ENCODE measurements around the gene NFATC2.

Gene NFATC2

DNA sequence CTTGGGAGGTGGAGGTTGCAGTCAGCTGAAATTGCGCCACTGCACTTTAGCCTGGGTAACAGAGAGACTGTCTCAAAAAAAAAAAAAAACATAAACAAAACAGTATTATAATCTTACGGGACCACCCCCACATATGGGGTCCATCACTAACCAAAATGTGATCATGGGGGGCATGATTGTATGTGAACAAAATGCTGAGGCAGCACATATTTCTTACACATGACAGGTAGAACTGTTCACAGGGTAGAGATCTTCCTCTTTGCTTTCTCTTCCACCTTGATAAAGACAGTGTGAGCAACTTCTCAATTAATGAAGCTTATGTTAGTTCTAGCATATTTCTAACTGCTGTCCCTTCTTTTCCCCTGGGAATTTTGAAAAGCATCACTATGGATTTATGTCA lies 24.7 kb downstream of the NFATC2 start:
- H3K27ac ChIP-seq (ENCODE audit: insufficient read depth, low read depth, low read length, poor library complexity, severe bottlenecking), result no peak overlapping the region
- H3K36me3 ChIP-seq (ENCODE audit: control insufficient read depth, insufficient read depth, low read length), result no peaks in the 10 kb centered on the region
- H3K9me3 ChIP-seq (ENCODE audit: control insufficient read depth, low read length), result no peaks in the 10 kb centered on the region
- H3K4me3 ChIP-seq (ENCODE audit: insufficient read depth, low read depth, low read length), result no peak overlapping the region
- no peaks in the 10 kb centered on the region for H3K27me3 ChIP-seq (ENCODE audit: control insufficient read depth, insufficient read depth, low read length, poor library complexity, severe bottlenecking)
- 89 to 100% methylated on average over 1 to 2 of the region's 2 CpGs for WGBS, 2 experiments
- no peaks in the 10 kb centered on the region for H3K4me1 ChIP-seq (ENCODE audit: control insufficient read depth, insufficient read depth, low read length)

DNA sequence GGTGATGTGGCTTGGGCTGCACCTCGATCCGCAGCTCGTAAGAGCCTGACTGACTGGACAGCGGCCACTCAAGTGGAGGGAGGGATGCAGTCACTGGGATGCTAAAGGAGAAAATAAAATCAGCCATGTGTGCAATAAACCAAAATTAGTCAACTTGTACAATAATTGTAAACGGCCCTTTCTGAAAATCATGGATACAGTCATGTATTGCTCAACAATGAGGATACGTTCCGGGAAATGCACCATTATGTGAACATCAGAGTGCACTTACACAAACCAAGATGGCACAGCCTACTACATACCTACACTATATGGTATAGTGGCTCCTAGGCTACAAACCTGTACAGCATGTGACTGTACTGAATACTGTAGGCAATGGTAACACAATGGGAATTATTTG lies 25.7 kb downstream of the NFATC2 start:
- Histone ChIP-seq H3K9me3 (ENCODE audit: control insufficient read depth, low read length) (no peaks in the 10 kb centered on the region), H3K4me1 (ENCODE audit: control insufficient read depth, insufficient read depth, low read length) (no peaks in the 10 kb centered on the region), H3K27me3 (ENCODE audit: control insufficient read depth, insufficient read depth, low read length, poor library complexity, severe bottlenecking) (no peaks in the 10 kb centered on the region), H3K4me3 (ENCODE audit: insufficient read depth, low read depth, low read length) (no peak overlapping the region), H3K27ac (ENCODE audit: insufficient read depth, low read depth, low read length, poor library complexity, severe bottlenecking) (no peak overlapping the region), H3K36me3 (ENCODE audit: control insufficient read depth, insufficient read depth, low read length) (no peaks in the 10 kb centered on the region)
- 89 to 91% methylated on average over 7 of the region's 7 CpGs for WGBS, 2 experiments

DNA sequence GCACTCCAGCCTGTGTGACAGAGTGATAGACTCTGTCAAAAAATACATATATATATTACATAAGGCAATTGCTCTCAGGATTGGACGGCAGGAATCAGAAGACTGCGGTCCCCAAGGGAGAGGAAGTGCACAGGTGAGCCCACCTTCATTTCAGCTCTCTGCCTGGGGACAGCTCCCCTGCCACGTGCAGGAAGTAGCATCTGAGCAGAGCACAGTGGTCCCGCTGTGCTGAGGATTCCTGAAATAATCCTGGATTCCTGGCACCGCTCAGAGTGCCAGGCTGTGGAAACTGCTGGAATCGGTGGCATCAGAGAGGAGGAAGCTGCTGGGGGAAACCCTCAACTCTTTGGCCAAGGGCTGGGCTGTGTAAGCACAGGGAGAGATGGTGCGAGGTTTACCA lies 27.7 kb downstream of the NFATC2 start:
- 84% methylated on average over 7 of the region's 7 CpGs for WGBS, 2 experiments
- Histone ChIP-seq H3K4me3 (ENCODE audit: insufficient read depth, low read depth, low read length) (no peak overlapping the region), H3K36me3 (ENCODE audit: control insufficient read depth, insufficient read depth, low read length) (no peaks in the 10 kb centered on the region), H3K4me1 (ENCODE audit: control insufficient read depth, insufficient read depth, low read length) (no peaks in the 10 kb centered on the region), H3K27me3 (ENCODE audit: control insufficient read depth, insufficient read depth, low read length, poor library complexity, severe bottlenecking) (no peaks in the 10 kb centered on the region), H3K9me3 (ENCODE audit: control insufficient read depth, low read length) (no peaks in the 10 kb centered on the region), H3K27ac (ENCODE audit: insufficient read depth, low read depth, low read length, poor library complexity, severe bottlenecking) (no peak overlapping the region)

DNA sequence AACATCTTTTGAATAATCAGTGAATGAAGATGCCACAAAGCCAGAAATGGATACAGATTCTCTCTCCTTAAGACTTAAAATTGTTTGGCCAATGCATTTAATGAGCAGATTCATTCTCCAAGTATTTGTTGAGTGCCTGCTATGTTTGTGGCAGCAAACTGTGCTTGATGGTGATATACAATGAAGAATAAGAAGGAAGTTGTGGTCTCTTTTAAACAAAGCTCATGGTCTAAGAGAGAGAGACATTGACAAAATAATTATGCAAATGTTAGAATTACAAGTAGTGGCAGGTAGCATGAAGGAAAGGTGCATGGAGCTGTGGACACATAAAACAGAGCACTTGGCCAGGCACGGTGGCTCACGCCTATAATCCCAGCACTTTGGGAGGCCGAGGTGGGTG lies 28.3 kb downstream of the NFATC2 start:
- Histone ChIP-seq H3K27ac (ENCODE audit: insufficient read depth, low read depth, low read length, poor library complexity, severe bottlenecking) (no peak overlapping the region), H3K27me3 (ENCODE audit: control insufficient read depth, insufficient read depth, low read length, poor library complexity, severe bottlenecking) (no peaks in the 10 kb centered on the region), H3K4me3 (ENCODE audit: insufficient read depth, low read depth, low read length) (no peak overlapping the region), H3K9me3 (ENCODE audit: control insufficient read depth, low read length) (no peaks in the 10 kb centered on the region), H3K36me3 (ENCODE audit: control insufficient read depth, insufficient read depth, low read length) (no peaks in the 10 kb centered on the region), H3K4me1 (ENCODE audit: control insufficient read depth, insufficient read depth, low read length) (no peaks in the 10 kb centered on the region)
- 95 to 100% methylated on average over 3 of the region's 3 CpGs for WGBS, 2 experiments

DNA sequence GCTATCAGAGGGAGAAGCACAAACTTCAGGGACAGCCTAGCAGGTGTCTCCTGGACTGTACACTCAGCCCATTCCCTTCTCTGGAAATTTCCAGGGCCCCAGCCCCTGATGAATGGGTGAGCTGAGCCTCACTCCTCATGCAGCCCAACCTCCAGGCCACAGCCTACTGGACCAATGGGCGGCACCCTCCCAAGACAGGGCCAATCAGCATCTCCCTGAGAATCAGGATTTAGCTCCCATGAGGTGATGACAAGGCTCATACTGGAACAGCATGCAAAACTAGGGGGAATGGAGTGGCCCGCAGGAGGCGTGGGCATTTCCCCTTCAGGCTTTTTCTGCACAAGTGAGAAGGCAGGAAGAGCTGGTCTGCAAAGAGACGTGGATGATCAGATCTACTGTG lies 29.0 kb downstream of the NFATC2 start:
- 92 to 96% methylated on average over 4 of the region's 4 CpGs for WGBS, 2 experiments
- no peaks in the 10 kb centered on the region for H3K4me1 ChIP-seq (ENCODE audit: control insufficient read depth, insufficient read depth, low read length)
- H3K4me3 ChIP-seq (ENCODE audit: insufficient read depth, low read depth, low read length), result no peak overlapping the region
- no peaks in the 10 kb centered on the region for H3K36me3 ChIP-seq (ENCODE audit: control insufficient read depth, insufficient read depth, low read length)
- no peaks in the 10 kb centered on the region for H3K27me3 ChIP-seq (ENCODE audit: control insufficient read depth, insufficient read depth, low read length, poor library complexity, severe bottlenecking)
- H3K9me3 ChIP-seq (ENCODE audit: control insufficient read depth, low read length), result no peaks in the 10 kb centered on the region
- H3K27ac ChIP-seq (ENCODE audit: insufficient read depth, low read depth, low read length, poor library complexity, severe bottlenecking), result no peak overlapping the region

DNA sequence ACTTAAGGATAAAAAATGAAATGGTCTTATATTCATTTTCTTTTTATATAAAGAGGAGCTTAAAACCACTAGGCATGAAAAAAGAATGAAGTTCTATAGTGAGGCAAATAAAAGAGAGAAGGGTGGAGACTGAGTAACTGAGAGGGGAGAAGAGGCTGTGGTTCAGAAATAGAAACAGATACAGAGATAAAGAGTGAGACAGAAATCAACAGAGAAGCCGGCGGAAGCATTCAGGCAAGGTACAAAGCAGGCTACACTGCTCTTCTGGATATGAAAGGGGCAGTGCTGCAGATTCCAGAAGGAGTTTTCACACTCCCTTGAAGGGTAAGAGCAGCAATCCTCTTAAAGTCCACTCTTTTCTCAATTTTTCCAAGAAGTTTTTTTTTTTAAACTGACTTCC lies 29.9 kb downstream of the NFATC2 start:
- H3K4me3 ChIP-seq (ENCODE audit: insufficient read depth, low read depth, low read length), result no peak overlapping the region
- no peak overlapping the region for H3K27ac ChIP-seq (ENCODE audit: insufficient read depth, low read depth, low read length, poor library complexity, severe bottlenecking)
- H3K9me3 ChIP-seq (ENCODE audit: control insufficient read depth, low read length), result no peaks in the 10 kb centered on the region
- WGBS, 2 experiments, result 93% methylated on average over 2 of the region's 2 CpGs
- no peaks in the 10 kb centered on the region for H3K27me3 ChIP-seq (ENCODE audit: control insufficient read depth, insufficient read depth, low read length, poor library complexity, severe bottlenecking)
- no peaks in the 10 kb centered on the region for H3K4me1 ChIP-seq (ENCODE audit: control insufficient read depth, insufficient read depth, low read length)
- no peaks in the 10 kb centered on the region for H3K36me3 ChIP-seq (ENCODE audit: control insufficient read depth, insufficient read depth, low read length)

DNA sequence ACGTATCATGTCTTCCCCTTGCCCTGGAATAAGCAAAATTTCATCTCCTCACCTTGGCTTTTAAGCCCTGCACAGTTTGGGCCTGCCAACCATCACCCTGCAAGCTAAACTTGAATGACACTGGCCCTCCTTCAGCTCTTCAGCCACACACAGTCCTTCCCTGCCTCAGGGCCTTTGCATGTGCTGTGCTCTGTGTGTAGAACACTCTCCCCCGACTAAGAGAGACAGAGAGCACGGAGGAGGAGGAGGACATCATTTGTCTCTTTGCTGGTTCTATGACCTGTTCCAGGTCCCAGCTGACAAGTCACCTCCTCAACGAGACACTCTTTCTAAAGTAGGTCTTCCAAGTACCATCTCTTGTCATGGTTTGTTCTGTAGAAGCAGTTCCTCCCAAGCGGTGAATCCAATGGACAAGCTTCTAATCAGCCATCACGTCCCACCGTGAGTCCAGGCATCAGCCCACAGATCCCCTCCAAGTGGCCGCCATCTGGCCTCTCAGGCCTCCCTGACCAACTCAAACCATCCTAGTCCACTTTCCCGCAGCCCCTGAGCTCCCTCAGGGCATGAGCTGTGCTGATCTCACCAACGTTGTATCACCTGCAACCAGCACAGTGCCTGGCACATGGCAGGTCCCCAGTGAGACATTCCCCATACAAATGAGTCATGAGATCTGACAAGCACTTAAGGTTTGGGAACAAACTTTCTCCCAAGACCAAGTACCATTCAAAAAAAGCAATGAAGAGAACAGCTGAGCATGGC lies 30.5 kb downstream of the NFATC2 start:
- WGBS, 2 experiments, result 92 to 97% methylated on average over 10 of the region's 10 CpGs
- Histone ChIP-seq H3K4me3 (ENCODE audit: insufficient read depth, low read depth, low read length) (no peak overlapping the region), H3K27ac (ENCODE audit: insufficient read depth, low read depth, low read length, poor library complexity, severe bottlenecking) (no peak overlapping the region)

DNA sequence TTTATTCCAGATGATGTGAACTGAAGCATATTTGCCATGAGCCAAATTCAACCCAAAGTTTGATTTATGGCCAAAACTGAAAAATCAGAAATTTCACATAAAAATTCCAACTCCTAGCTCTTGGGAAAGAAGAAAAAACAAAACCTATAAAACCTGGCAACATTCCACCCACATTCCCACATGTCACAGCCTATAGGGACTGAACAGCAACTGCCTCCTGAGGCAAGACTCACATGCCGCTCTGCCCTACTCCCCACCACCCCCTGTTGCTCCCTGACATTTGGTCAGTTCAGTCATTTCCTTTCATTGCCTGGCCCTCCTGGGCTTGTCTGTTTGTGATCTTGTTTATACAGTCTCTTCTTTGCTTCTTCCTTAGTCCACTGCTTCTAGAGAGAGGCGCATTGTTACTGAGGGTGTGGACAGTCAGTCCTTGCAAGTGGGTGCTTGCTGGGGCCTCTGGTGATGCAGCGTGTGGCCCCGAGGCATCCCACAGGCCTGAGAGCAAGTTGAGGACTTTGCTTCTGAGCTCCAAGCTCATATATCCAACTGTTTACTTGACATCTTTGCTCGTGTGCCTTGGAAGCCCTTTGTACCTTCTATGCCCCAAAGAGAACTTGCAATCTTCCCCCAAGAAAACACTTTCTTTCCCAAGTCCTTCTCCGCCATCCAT lies 31.4 kb downstream of the NFATC2 start:
- no peak overlapping the region for H3K27ac ChIP-seq (ENCODE audit: insufficient read depth, low read depth, low read length, poor library complexity, severe bottlenecking)
- H3K9me3 ChIP-seq (ENCODE audit: control insufficient read depth, low read length), result no peaks in the 10 kb centered on the region
- no peaks in the 10 kb centered on the region for H3K4me1 ChIP-seq (ENCODE audit: control insufficient read depth, insufficient read depth, low read length)
- no peak overlapping the region for H3K4me3 ChIP-seq (ENCODE audit: insufficient read depth, low read depth, low read length)
- no peaks in the 10 kb centered on the region for H3K36me3 ChIP-seq (ENCODE audit: control insufficient read depth, insufficient read depth, low read length)
- H3K27me3 ChIP-seq (ENCODE audit: control insufficient read depth, insufficient read depth, low read length, poor library complexity, severe bottlenecking), result no peaks in the 10 kb centered on the region
- 85% methylated on average over 6 of the region's 6 CpGs for WGBS, 2 experiments

More for the DNA sequence above, 30.5 kb downstream of the NFATC2 start:
- H3K27me3 ChIP-seq (ENCODE audit: control insufficient read depth, insufficient read depth, low read length, poor library complexity, severe bottlenecking), result no peaks in the 10 kb centered on the region
- no peaks in the 10 kb centered on the region for H3K36me3 ChIP-seq (ENCODE audit: control insufficient read depth, insufficient read depth, low read length)
- H3K4me1 ChIP-seq (ENCODE audit: control insufficient read depth, insufficient read depth, low read length), result no peaks in the 10 kb centered on the region
- no peaks in the 10 kb centered on the region for H3K9me3 ChIP-seq (ENCODE audit: control insufficient read depth, low read length)

DNA sequence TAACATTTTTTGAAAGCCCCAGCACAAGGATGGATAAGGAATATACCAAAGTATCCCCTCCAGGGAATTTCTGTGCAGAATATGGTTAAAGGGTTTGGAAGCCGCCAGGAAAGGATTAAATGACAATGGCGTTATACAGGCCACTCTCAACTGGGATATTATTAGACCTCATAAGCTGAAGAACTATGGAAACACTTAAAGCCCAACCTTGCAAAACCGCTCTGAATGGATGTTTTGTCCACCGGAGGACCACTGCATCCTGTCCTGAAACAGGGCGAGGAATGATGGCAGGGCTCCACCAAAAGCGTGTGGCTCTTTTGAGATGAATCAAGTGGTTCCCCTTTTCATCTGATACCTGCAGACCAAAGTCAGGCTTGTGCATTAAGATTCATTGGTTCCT lies 32.4 kb downstream of the NFATC2 start:
- no peaks in the 10 kb centered on the region for H3K36me3 ChIP-seq (ENCODE audit: control insufficient read depth, insufficient read depth, low read length)
- H3K27ac ChIP-seq (ENCODE audit: insufficient read depth, low read depth, low read length, poor library complexity, severe bottlenecking), result no peak overlapping the region
- H3K27me3 ChIP-seq (ENCODE audit: control insufficient read depth, insufficient read depth, low read length, poor library complexity, severe bottlenecking), result no peaks in the 10 kb centered on the region
- WGBS, 2 experiments, result 92 to 93% methylated on average over 6 of the region's 6 CpGs
- no peaks in the 10 kb centered on the region for H3K4me1 ChIP-seq (ENCODE audit: control insufficient read depth, insufficient read depth, low read length)
- H3K9me3 ChIP-seq (ENCODE audit: control insufficient read depth, low read length), result no peaks in the 10 kb centered on the region
- no peak overlapping the region for H3K4me3 ChIP-seq (ENCODE audit: insufficient read depth, low read depth, low read length)

DNA sequence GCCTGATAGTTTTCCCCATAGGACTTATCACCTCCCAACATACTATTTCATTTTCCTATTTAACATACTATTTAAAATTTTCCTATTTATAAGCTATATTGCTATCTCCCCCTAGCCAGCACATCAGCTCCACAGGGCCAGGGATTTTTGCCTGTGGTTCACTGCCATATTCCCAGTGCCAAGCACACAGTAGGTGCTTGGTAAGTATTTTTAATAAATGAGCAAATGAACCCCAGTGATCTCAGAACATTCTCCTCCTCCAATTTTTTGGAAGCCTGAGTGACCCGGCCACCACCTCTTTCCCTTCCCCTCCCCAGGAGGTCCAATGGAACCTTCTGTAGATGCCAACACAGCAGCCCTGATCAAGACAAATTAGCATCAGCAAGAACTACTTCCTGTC lies 33.3 kb downstream of the NFATC2 start:
- Histone ChIP-seq H3K27me3 (ENCODE audit: control insufficient read depth, insufficient read depth, low read length, poor library complexity, severe bottlenecking) (no peaks in the 10 kb centered on the region), H3K4me3 (ENCODE audit: insufficient read depth, low read depth, low read length) (no peak overlapping the region), H3K4me1 (ENCODE audit: control insufficient read depth, insufficient read depth, low read length) (no peaks in the 10 kb centered on the region), H3K9me3 (ENCODE audit: control insufficient read depth, low read length) (no peaks in the 10 kb centered on the region), H3K27ac (ENCODE audit: insufficient read depth, low read depth, low read length, poor library complexity, severe bottlenecking) (no peak overlapping the region), H3K36me3 (ENCODE audit: control insufficient read depth, insufficient read depth, low read length) (no peaks in the 10 kb centered on the region)
- WGBS, 2 experiments, result 93 to 96% methylated on average over 1 of the region's 1 CpG
